HG03159 (cell line): ENCODE results near the gene FLOT2.
"Not testable (repeated sequence)": the region's sequence is repeated elsewhere in the genome, so short reads cannot be mapped to it uniquely, and the experiment has no call there.

Experiments used
- ATAC-seq: cut with Tn5 transposase; IDR thresholded peaks from one replicate; pipeline ENCODE4 v1.9.1; 2021; ENCODE audit warnings: mild to moderate bottlenecking, moderate library complexity; ENCODE audit not compliant: unreplicated experiment

FLOT2 gene

GRCh38 chr17:28896491-28896883 is 1.0 kb downstream of the FLOT2 start:
- ATAC-seq, result no peak

GRCh38 chr17:28895794-28896447 is 1.6 kb downstream of the FLOT2 start:
- ATAC-seq, result no peak

GRCh38 chr17:28893248-28894183 is 4.0 kb downstream of the FLOT2 start:
- not testable (repeated sequence) for ATAC-seq

GRCh38 chr17:28892024-28892423 is 5.5 kb downstream of the FLOT2 start:
- ATAC-seq, result no peak

GRCh38 chr17:28891201-28891600 is 6.3 kb downstream of the FLOT2 start:
- ATAC-seq, result no peak

GRCh38 chr17:28889996-28890395 is 7.5 kb downstream of the FLOT2 start:
- ATAC-seq, result no peak

- no peak for ATAC-seq
Observed at GRCh38 chr17:28888832-28889231, 8.7 kb downstream of the FLOT2 start.

GRCh38 chr17:28887871-28888471 is 9.6 kb downstream of the FLOT2 start:
- ATAC-seq, result no peak

GRCh38 chr17:28885951-28886350 is 11.6 kb downstream of the FLOT2 start:
- ATAC-seq, result no peak

GRCh38 chr17:28885363-28885762 is 12.2 kb downstream of the FLOT2 start:
- ATAC-seq, result no peak

GRCh38 chr17:28883967-28884702 is 13.4 kb downstream of the FLOT2 start:
- no peak for ATAC-seq

- no peak for ATAC-seq
Observed at GRCh38 chr17:28882154-28882895, 15.2 kb downstream of the FLOT2 start.

GRCh38 chr17:28881533-28882056 is 15.9 kb downstream of the FLOT2 start:
- no peak for ATAC-seq

GRCh38 chr17:28880572-28880945 is 17.0 kb downstream of the FLOT2 start:
- no peak for ATAC-seq

GRCh38 chr17:28879886-28880571 is 17.5 kb downstream of the FLOT2 start:
- no peak for ATAC-seq

- ATAC-seq, result no peak
Observed at GRCh38 chr17:28878981-28879380, 18.6 kb downstream of the FLOT2 start.

- ATAC-seq, result no peak
Observed at GRCh38 chr17:28878158-28878910, 19.2 kb downstream of the FLOT2 start.

GRCh38 chr17:28877150-28877711 is 20.3 kb downstream of the FLOT2 start:
- ATAC-seq, result not testable (repeated sequence)
